Endothelial cell of umbilical vein (primary cell): Measurements from ENCODE around the gene AGR2. TPM values are rescaled to one million over a fixed set of nuclear protein-coding genes. Genes with fewer than 3 reads are reported as not detected.

ENCODE experiments used
- BruUV-seq: library from RNA; stranded (reverse); fragments of 400-500 nt; replicated peaks from 2 replicates; lab custom pipeline; 2021; lab: Mats Ljungman, UMichigan
- CTCF ChIA-PET: fragments of 300-600, 350-600 bp; sonication (Branson Sonifier 250); formaldehyde crosslinking; loops from one replicate; lab custom pipeline; 2021; ENCODE audit warnings: antibody characterized with exemption, inconsistent platforms; lab: Charles Lee
- POLR2A ChIA-PET: fragments of 300-600, 350-600 bp; sonication (Branson Sonifier 250); formaldehyde crosslinking; loops from one replicate; lab custom pipeline; 2021; ENCODE audit warnings: antibody characterized with exemption, inconsistent platforms; lab: Charles Lee
- DNase-seq: peaks from one replicate; pipeline ENCODE4 v3.0.0-alpha.2; 2011; ENCODE audit warnings: low read depth, low spot score
- FAIRE-seq: peaks from 2 replicates; lab custom pipeline; 2011; peaks lifted over from hg19 to GRCh38; lab: Jason Lieb, UNC
- H2AFZ ChIP-seq: 2 replicates; pipeline ENCODE4 v1.6.0; 2012; ENCODE audit warnings: low read depth, low read length, control low read depth, inconsistent platforms
- H3K27ac ChIP-seq: 2 replicates; pipeline ENCODE4 v1.5.1; 2011; ENCODE audit warnings: low read depth, mild to moderate bottlenecking, control low read depth, low read length, moderate library complexity; ENCODE audit not compliant: insufficient read depth
- H3K27me3 ChIP-seq, 2 experiments: 2 replicates each; pipeline versions ENCODE4 v1.6.0 to v1.6.1; 2011; ENCODE audit warnings: low read length in 2 of 2, mixed read lengths in 1 of 2; ENCODE audit not compliant: control insufficient read depth in 2 of 2, insufficient read depth in 2 of 2
- H3K36me3 ChIP-seq, 2 experiments: 2 replicates in 1 of 2; 3 replicates in 1 of 2; pipeline ENCODE4 v1.5.1; 2011; ENCODE audit warnings: low read length in 2 of 2, mild to moderate bottlenecking in 1 of 2, moderate library complexity in 1 of 2; ENCODE audit not compliant: control insufficient read depth in 2 of 2, insufficient read depth in 2 of 2; ENCODE audit errors: extremely low read depth in 1 of 2
- H3K4me1 ChIP-seq: 3 replicates; pipeline ENCODE4 v1.5.1; 2011; ENCODE audit warnings: mild to moderate bottlenecking, low read length; ENCODE audit not compliant: control insufficient read depth, insufficient read depth; ENCODE audit errors: extremely low read depth
- H3K4me2 ChIP-seq: 2 replicates; pipeline ENCODE4 v1.6.1; 2011; ENCODE audit warnings: low read length, control low read depth, mixed read lengths; ENCODE audit not compliant: insufficient read depth
- H3K4me3 ChIP-seq, 3 experiments: fragments of 200-600 bp in 1 of 3; sonication (generic), shearing (Covaris generic) in 1 of 3; replicated peaks in 1 of 3; 2 replicates each; pipeline ENCODE4 v1.5.1; 2011 to 2016; ENCODE audit warnings: control low read depth in 3 of 3, low read length in 3 of 3, mild to moderate bottlenecking in 2 of 3, inconsistent platforms in 1 of 3, low read depth in 1 of 3, moderate library complexity in 1 of 3; ENCODE audit not compliant: insufficient read depth in 1 of 3
- H3K79me2 ChIP-seq: 2 replicates; pipeline ENCODE4 v1.6.0; 2012; ENCODE audit warnings: low read length, inconsistent platforms; ENCODE audit not compliant: control insufficient read depth, insufficient read depth
- H3K9ac ChIP-seq: replicated peaks from 2 replicates; pipeline ENCODE3; 2011; ENCODE audit warnings: low read length, control low read depth; ENCODE audit not compliant: insufficient read depth; ENCODE audit errors: extremely low read depth
- H3K9me1 ChIP-seq: replicated peaks from 3 replicates; pipeline ENCODE4 v1.6.0; 2011; ENCODE audit warnings: mild to moderate bottlenecking, low read length; ENCODE audit not compliant: control insufficient read depth, insufficient read depth; ENCODE audit errors: extremely low read depth
- H3K9me3 ChIP-seq: replicated peaks from 2 replicates; pipeline ENCODE4 v1.5.1; 2012; ENCODE audit warnings: low read length, inconsistent platforms; ENCODE audit not compliant: control insufficient read depth, insufficient read depth
- H4K20me1 ChIP-seq: replicated peaks from 2 replicates; pipeline ENCODE3; 2011; ENCODE audit warnings: mild to moderate bottlenecking, low read length; ENCODE audit not compliant: control insufficient read depth, insufficient read depth; ENCODE audit errors: extremely low read depth
- CTCF ChIP-seq, 2 donors: IDR thresholded peaks; 1 replicate in 1 of 2; 2 replicates in 1 of 2; pipeline ENCODE4 v1.5.1; 2011; ENCODE audit warnings: low read length in 2 of 2, mild to moderate bottlenecking in 2 of 2, moderate library complexity in 2 of 2, control low read depth in 1 of 2, inconsistent platforms in 1 of 2, low read depth in 1 of 2; ENCODE audit not compliant: insufficient read depth in 1 of 2; ENCODE audit errors: extremely low read depth in 1 of 2
- EZH2 ChIP-seq: IDR thresholded peaks from 2 replicates; pipeline ENCODE4 v1.6.1; 2012; ENCODE audit warnings: borderline replicate concordance, low read depth, mild to moderate bottlenecking, moderate library complexity, low read length, inconsistent platforms; ENCODE audit not compliant: severe bottlenecking
- FOS ChIP-seq: IDR thresholded peaks from 2 replicates; pipeline ENCODE4 v1.6.1; 2011; ENCODE audit warnings: mild to moderate bottlenecking, low read length, moderate library complexity, borderline replicate concordance; ENCODE audit not compliant: insufficient read depth
- GATA2 ChIP-seq: IDR thresholded peaks from 2 replicates; pipeline ENCODE4 v1.7.0; 2011; ENCODE audit warnings: low read depth, mild to moderate bottlenecking, moderate library complexity, mixed read lengths, low read length; ENCODE audit not compliant: insufficient read length, insufficient read depth
- JUN ChIP-seq: IDR thresholded peaks from 2 replicates; pipeline ENCODE4 v1.6.1; 2011; ENCODE audit warnings: borderline replicate concordance, low read depth; ENCODE audit not compliant: insufficient read length, insufficient read depth
- MAX ChIP-seq: IDR thresholded peaks from 2 replicates; pipeline ENCODE4 v1.6.1; 2011; ENCODE audit not compliant: insufficient read depth, insufficient read length
- MYC ChIP-seq: IDR thresholded peaks from one replicate; pipeline ENCODE4 v1.6.1; 2011; ENCODE audit warnings: mild to moderate bottlenecking, low read depth, low read length
- POLR2A ChIP-seq: IDR thresholded peaks from 2 replicates; pipeline ENCODE4 v1.6.1; 2012; ENCODE audit warnings: low read depth, mild to moderate bottlenecking, control low read depth, low read length
- POLR2AphosphoS5 ChIP-seq: IDR thresholded peaks from 2 replicates; pipeline ENCODE4 v1.6.1; 2012; ENCODE audit warnings: low read depth, mild to moderate bottlenecking, control low read depth, low read length, moderate library complexity; ENCODE audit not compliant: insufficient read depth
- dilution Hi-C: fragments of 300-500 bp; cut with MboI; formaldehyde crosslinking; loops from one replicate; pipeline ENCODE4 v1.15.0; 2019; ENCODE audit warnings: low sequenced_read_pairs; ENCODE audit not compliant: extremely low pct_ligation_motif_present
- intact Hi-C: fragments of 100-400 bp; cut with micrococcal nuclease; formaldehyde crosslinking; loops from one replicate; pipeline ENCODE4 v1.10.0; 2022
- polyA plus RNA-seq, 4 experiments: library from polyadenylated mRNA; depleted of rRNA in 3 of 4; stranded (reverse) in 3 of 4; unstranded in 1 of 4; fragments of >200 nt; gene quantifications; 2 replicates each; pipeline versions ENCODE4 v1.2.1 to v1.2.3, GENCODE V29; 2011 to 2012; ENCODE audit warnings: missing spikeins in 1 of 4
- total RNA-seq: library from RNA; stranded (reverse); gene quantifications from 2 replicates; pipeline ENCODE4 v1.2.3, GENCODE V29; 2021

AGR2 gene
- total and polyA plus RNA-seq, 2 donors (not counting 3 experiments of a cell fraction or from before 2014, with no cell fraction given), result not detected

- DNase-seq (no peak), FAIRE-seq (no peak)
- H3K9ac ChIP-seq, result no peak overlapping the region
- H3K4me3 ChIP-seq, result no peak overlapping the region
- no peaks in the 10 kb centered on the region for H3K4me1 ChIP-seq
- intact Hi-C loops, result no loop called here
- no peak overlapping the region for H3K27ac ChIP-seq
- POLR2A ChIA-PET, result no interaction called here
- no peaks in the 10 kb centered on the region for H3K27me3 ChIP-seq
- H3K9me1 ChIP-seq, result no peaks in the 10 kb centered on the region
- dilution Hi-C loops, result no loop called here
- H3K4me2 ChIP-seq, result no peak overlapping the region
- CTCF ChIA-PET, result interaction anchor here (3.6 kb wide), 1 partner anchor 20 kb away, joined by 30 read pairs; no protein-coding TSS in a partner anchor
- BruUV-seq, result no TSS peak
- H3K9me3 ChIP-seq, result no peaks in the 10 kb centered on the region
- H4K20me1 ChIP-seq, result no peaks in the 10 kb centered on the region
- H3K79me2 ChIP-seq, result no peaks in the 10 kb centered on the region
- H3K36me3 ChIP-seq, result no peaks in the 10 kb centered on the region
- H2AFZ ChIP-seq, result no peak overlapping the region
- TF ChIP-seq POLR2A, result no peak
- TF ChIP-seq EZH2, result no peak
- TF ChIP-seq CTCF (IDR thresholded peaks at IDR 0.05; ENCODE audit: extremely low read depth in 1 of 2, insufficient read depth in 1 of 2, low read depth in 1 of 2, low read length in 2 of 2), result no peak
- no peak for TF ChIP-seq MYC
- TF ChIP-seq POLR2AphosphoS5, result no peak
- no peak for TF ChIP-seq MAX
- TF ChIP-seq GATA2, result no peak
- TF ChIP-seq FOS, result no peak
- no peak for TF ChIP-seq JUN
Observed at GRCh38 chr7:16780596-16780995, 24.2 kb downstream of the AGR2 start.
